ENCODE data around the gene IMPA2.

- TF ChIP-seq EZH2phosphoT487 (IDR thresholded peaks at IDR 0.05; ENCODE audit: insufficient read depth, low read depth) (no peak), EZH2 (IDR thresholded peaks at IDR 0.05; ENCODE audit: insufficient read depth, poor library complexity, severe bottlenecking) (no peak)
Observed at GRCh38 chr18:11947214-11948191, 33.8 kb upstream of the IMPA2 start.
